Amygdala (tissue), 56 donors: ENCODE results near the gene TFAP2A.
A peak's percentile ranks its signal among the peaks of the same experiment; 100 is the strongest.

Experiments used
- DNase-seq, 56 donors: peaks; one replicate each; lab custom pipeline; 2025; lab: John Stamatoyannopoulos, UW

The TFAP2A gene

GRCh38 chr6:10426781-10427279 lies 12.0 kb upstream of the TFAP2A start:
- DNase-seq = no peak

- DNase-seq = peak in 2 of 56 donors; percentile 15 to 24
Measured at GRCh38 chr6:10425975-10426780, 11.3 kb upstream of the TFAP2A start.

- no peak for DNase-seq
Measured at GRCh38 chr6:10425176-10425974, 10.5 kb upstream of the TFAP2A start.

- no peak for DNase-seq
Measured at GRCh38 chr6:10424040-10424439, 9.2 kb upstream of the TFAP2A start.

- DNase-seq = no peak
Measured at GRCh38 chr6:10422737-10423034, 7.8 kb upstream of the TFAP2A start.

GRCh38 chr6:10421921-10422736 lies 7.3 kb upstream of the TFAP2A start:
- no peak for DNase-seq

- no peak for DNase-seq
Measured at GRCh38 chr6:10421158-10421920, 6.5 kb upstream of the TFAP2A start.

- no peak for DNase-seq
Measured at GRCh38 chr6:10420546-10421157, 5.8 kb upstream of the TFAP2A start.

GRCh38 chr6:10419749-10420545 lies 5.1 kb upstream of the TFAP2A start:
- no peak for DNase-seq

- DNase-seq = no peak
Measured at GRCh38 chr6:10418862-10419748, 4.2 kb upstream of the TFAP2A start.

GRCh38 chr6:10418361-10418861 lies 3.5 kb upstream of the TFAP2A start:
- DNase-seq = no peak

- DNase-seq = no peak
Measured at GRCh38 chr6:10417681-10418104, 2.8 kb upstream of the TFAP2A start.

- DNase-seq = no peak
Measured at GRCh38 chr6:10416863-10417641, 2.2 kb upstream of the TFAP2A start.

- DNase-seq = no peak
Measured at GRCh38 chr6:10416516-10416862, 1.6 kb upstream of the TFAP2A start.

GRCh38 chr6:10415617-10416480 lies 975 bp upstream of the TFAP2A start:
- no peak for DNase-seq
